Fibroblast of mammary gland (primary cell): ENCODE measurements around the gene JPH3.

Experiments
- DNase-seq: peaks from one replicate; pipeline ENCODE4 v3.0.0-alpha.2; 2010; ENCODE audit warnings: low read depth
- H3K4me3 ChIP-seq: 2 replicates; pipeline ENCODE4 v1.5.1; 2011; ENCODE audit warnings: low read depth, mild to moderate bottlenecking, low read length, moderate library complexity; ENCODE audit not compliant: control insufficient read depth
- TF ChIP-seq, protein P1 (sequence below): conservative IDR thresholded peaks from 2 replicates; pipeline ENCODE4 v1.5.1; 2011; ENCODE audit warnings: low read depth, low read length, inconsistent platforms; ENCODE audit not compliant: control insufficient read depth, insufficient read depth

The JPH3 gene

DNA sequence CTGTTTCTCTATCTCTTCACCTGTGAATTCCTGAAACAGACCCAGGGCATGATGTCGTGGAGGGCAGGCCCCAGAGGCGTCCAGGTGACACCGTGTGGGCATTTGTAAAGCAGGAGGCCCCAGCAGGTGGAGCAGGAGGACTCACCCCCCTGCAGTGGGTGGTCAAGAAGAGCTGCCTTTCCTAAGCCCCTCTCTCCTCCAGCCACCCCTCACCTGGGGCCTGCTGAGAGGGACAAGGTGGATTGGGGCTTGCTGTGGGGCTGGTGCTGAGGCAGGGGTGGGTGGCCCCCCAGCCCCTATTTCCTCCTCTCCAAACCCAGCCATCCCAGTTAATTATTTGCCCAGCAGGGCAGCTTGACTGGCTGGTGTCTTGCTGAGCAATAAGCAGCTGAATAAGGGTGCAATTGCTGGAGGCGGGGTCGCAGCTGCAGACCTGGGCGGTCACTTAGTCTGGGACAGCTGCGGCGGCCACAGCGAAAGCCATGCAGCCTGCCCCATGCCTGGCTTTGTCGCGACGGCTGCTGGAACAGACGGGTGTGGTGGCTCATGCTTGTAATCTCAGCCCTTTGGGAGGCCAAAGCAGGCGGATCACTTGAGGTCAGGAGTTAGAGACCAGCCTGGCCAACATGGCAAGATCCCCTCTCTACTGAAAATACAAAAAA lies 56.4 kb downstream of the JPH3 start:
- H3K4me3 ChIP-seq: no peak overlapping the region
- DNase-seq: no peak
- TF ChIP-seq, protein P1, sequence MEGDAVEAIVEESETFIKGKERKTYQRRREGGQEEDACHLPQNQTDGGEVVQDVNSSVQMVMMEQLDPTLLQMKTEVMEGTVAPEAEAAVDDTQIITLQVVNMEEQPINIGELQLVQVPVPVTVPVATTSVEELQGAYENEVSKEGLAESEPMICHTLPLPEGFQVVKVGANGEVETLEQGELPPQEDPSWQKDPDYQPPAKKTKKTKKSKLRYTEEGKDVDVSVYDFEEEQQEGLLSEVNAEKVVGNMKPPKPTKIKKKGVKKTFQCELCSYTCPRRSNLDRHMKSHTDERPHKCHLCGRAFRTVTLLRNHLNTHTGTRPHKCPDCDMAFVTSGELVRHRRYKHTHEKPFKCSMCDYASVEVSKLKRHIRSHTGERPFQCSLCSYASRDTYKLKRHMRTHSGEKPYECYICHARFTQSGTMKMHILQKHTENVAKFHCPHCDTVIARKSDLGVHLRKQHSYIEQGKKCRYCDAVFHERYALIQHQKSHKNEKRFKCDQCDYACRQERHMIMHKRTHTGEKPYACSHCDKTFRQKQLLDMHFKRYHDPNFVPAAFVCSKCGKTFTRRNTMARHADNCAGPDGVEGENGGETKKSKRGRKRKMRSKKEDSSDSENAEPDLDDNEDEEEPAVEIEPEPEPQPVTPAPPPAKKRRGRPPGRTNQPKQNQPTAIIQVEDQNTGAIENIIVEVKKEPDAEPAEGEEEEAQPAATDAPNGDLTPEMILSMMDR: no peak

DNA sequence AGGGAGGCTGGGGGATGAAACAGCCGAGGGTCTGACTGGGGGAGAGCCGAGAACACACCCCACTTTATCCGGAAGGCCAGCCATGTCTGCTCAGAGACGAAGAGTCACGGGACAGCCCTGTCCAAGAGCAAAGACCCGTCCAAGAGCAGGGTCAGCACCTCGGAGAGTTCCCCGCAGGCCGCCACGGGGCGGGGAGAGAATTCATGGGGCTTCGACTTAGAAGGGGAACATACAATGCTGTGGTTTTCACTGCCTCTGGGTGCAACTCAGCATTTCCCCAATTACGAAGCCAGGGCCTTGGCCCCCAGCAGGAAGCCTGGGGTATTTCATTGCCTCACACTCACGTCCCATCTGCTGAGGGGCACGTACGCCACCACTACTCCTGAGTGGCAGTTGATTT lies 59.3 kb downstream of the JPH3 start:
- peak; percentile 36 for DNase-seq
- TF ChIP-seq, protein P1: no peak
- no peak overlapping the region for H3K4me3 ChIP-seq

DNA sequence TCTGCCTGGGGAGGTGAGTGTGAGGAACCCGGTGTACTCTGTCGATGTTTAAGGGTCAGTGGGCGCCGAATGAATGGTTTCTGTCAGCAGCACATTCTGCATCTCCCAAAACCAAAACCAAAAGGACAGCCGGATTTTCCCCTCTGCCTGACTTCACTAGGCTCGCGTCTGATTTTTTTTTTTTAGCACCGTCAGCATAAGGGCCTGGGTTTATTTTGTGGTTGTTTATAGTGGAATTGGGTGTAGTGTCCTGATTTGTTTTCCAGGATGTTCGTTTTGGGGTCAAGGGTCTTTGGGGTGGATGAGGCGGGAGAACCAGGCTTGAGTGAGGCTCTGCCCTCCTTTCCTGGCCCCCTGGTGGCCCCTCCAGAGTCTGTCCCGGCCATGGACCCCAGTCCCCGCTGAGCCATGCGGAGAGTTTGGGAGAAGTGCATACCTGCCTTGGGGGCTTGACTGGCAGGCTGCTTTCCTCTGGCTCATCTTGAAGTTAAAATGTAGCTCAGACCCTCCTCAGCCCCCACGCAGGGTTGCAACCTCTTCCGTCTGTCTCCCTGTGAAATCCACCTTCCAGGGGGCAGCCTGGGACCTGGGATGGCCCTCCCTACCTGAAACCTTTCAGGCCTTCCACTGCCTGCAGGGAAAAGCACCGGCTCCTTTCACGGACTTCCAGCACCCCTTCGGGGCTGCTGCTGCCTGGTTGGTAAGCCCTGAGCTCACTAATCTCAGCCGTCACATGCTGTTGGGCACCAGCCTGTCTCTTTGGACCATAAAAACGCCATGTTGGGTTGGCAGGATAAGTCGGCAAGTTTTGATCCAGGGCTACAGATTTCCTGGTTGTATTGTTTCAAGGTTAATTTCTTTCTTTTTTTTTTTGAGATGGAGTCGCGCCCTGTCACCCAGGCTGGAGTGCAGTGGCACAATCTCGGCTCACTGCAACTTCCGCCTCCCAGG lies 60.2 kb downstream of the JPH3 start:
- no peak for DNase-seq
- TF ChIP-seq, protein P1: no peak
- no peak overlapping the region for H3K4me3 ChIP-seq

DNA sequence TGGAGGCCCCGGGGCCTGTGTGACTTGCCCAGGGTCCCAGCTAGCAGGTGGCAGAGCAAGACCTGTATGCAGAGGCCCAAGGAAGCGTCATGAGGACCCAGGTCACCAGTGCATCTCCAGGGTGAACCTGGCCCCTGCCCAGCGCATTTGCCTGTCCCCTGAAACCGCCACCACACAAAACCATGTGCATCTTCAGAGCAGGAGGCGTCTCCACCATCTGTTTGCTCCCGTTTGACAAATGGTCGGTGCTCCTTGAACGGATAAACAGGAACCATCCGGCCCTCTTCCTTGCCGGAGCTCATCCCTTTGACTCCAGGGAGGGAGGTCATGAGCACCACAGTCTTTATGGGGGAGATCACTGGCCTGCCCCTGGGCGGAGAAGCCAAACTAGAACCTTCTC lies 62.5 kb downstream of the JPH3 start:
- no peak for DNase-seq
- no peak overlapping the region for H3K4me3 ChIP-seq
- TF ChIP-seq, protein P1: no peak

DNA sequence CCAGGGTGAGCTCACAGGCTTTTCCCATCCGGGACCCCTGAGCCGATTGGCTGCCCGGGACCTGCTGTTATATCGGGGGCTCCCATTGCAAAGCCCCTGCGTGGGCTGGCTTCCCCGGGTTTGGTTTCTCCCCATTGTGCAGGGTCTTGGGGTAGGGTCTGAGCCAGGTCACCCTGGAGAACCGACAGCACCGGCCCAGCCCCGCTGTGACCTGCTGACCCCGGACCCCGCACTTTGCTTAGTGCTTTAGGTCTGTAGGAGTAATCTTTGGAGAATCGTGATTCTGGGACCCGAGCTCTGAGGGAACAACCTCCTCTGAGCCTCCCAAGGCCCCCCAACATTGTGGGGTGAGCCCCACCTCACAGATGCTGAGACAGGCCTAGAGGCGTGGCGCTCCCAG lies 62.9 kb downstream of the JPH3 start:
- TF ChIP-seq, protein P1: no peak
- no peak overlapping the region for H3K4me3 ChIP-seq
- no peak for DNase-seq

DNA sequence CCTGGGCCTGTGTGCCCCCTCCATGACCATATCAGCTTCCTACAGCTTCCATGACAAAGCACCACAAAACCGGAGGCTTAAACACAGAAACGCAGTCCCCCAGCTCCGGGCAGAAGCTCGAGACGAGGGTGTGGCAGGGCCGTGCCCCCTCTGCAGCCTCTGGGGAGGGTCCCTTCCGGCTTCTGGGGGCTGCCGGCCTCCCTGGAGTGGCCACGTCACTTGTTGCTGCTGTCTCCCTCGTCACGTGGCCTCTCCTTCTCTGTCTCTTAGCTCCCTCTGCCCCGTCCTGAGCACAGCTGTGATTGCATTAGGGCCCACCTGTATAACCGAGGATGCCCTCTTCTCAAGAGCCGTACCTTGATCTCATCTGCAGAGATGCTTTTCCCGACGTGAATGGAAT lies 64.6 kb downstream of the JPH3 start:
- no peak for DNase-seq
- H3K4me3 ChIP-seq: no peak overlapping the region
- TF ChIP-seq, protein P1: no peak
